ENCODE data around the gene CFAP45. TPM values are rescaled to one million over a fixed set of nuclear protein-coding genes. Genes with fewer than 3 reads are reported as not detected.

The CFAP45 gene
- total RNA-seq, 2 experiments from 2014 or later, result 0.63 TPM; not detected in 1

GRCh38 chr1:159828176-159828575 lies 71.8 kb downstream of the CFAP45 start:
- no peak overlapping the region for H3K4me3 ChIP-seq (ENCODE audit: low read depth, low read length, poor library complexity, severe bottlenecking)
- no peak overlapping the region for H3K27ac ChIP-seq (ENCODE audit: low read depth, low read length, poor library complexity, severe bottlenecking)
- H3K9me3 ChIP-seq (ENCODE audit: low read length), result no peaks in the 10 kb centered on the region
- no peak for DNase-seq (ENCODE audit: low spot score)
- H3K9me2 ChIP-seq (ENCODE audit: insufficient read depth, low read length), result no peaks in the 10 kb centered on the region
- CTCF ChIA-PET (ENCODE audit: unreplicated experiment), result no interaction called here
- H4K20me1 ChIP-seq (ENCODE audit: insufficient read depth, low read length), result no peaks in the 10 kb centered on the region
- intact Hi-C loops (cut with micrococcal nuclease; ENCODE audit: unreplicated experiment), result no loop called here
- BruUV-seq (replicated peaks), result no TSS peak
- TF ChIP-seq CTCF (conservative IDR thresholded peaks at IDR 0.05; ENCODE audit: low read length), result no peak
- no peak for TF ChIP-seq EZH2phosphoT487 (IDR thresholded peaks at IDR 0.05; ENCODE audit: borderline replicate concordance, low read depth, low read length)
- POLR2A ChIA-PET, result interaction anchor here (0.6 kb wide), 1 partner anchor 310 kb away, joined by 5 read pairs; no protein-coding TSS in a partner anchor
- no peaks in the 10 kb centered on the region for H3K79me2 ChIP-seq (ENCODE audit: insufficient read depth, low read depth, low read length)
- no peaks in the 10 kb centered on the region for H3K4me1 ChIP-seq (ENCODE audit: insufficient read depth, low read length, poor library complexity, severe bottlenecking)
- no peak overlapping the region for H3K4me2 ChIP-seq (ENCODE audit: low read length)
- H3K36me3 ChIP-seq (ENCODE audit: insufficient read depth, low read length), result no peaks in the 10 kb centered on the region
- no peak overlapping the region for H2AFZ ChIP-seq (ENCODE audit: low read length)

GRCh38 chr1:159827549-159827948 lies 72.4 kb downstream of the CFAP45 start:
- Histone ChIP-seq H3K4me3 (ENCODE audit: low read depth, low read length, poor library complexity, severe bottlenecking) (no peak overlapping the region), H3K36me3 (ENCODE audit: insufficient read depth, low read length) (no peaks in the 10 kb centered on the region), H3K4me2 (ENCODE audit: low read length) (no peak overlapping the region), H3K79me2 (ENCODE audit: insufficient read depth, low read depth, low read length) (no peaks in the 10 kb centered on the region), H4K20me1 (ENCODE audit: insufficient read depth, low read length) (no peaks in the 10 kb centered on the region), H2AFZ (ENCODE audit: low read length) (no peak overlapping the region), H3K9me2 (ENCODE audit: insufficient read depth, low read length) (no peaks in the 10 kb centered on the region), H3K4me1 (ENCODE audit: insufficient read depth, low read length, poor library complexity, severe bottlenecking) (no peaks in the 10 kb centered on the region), H3K9me3 (ENCODE audit: low read length) (no peaks in the 10 kb centered on the region), H3K27ac (ENCODE audit: low read depth, low read length, poor library complexity, severe bottlenecking) (no peak overlapping the region)
- intact Hi-C loops (cut with micrococcal nuclease; ENCODE audit: unreplicated experiment), result no loop called here
- CTCF ChIA-PET (ENCODE audit: unreplicated experiment), result no interaction called here
- DNase-seq (ENCODE audit: low spot score), result no peak
- BruUV-seq (replicated peaks), result no TSS peak
- no peak for TF ChIP-seq EZH2phosphoT487 (IDR thresholded peaks at IDR 0.05; ENCODE audit: borderline replicate concordance, low read depth, low read length)
- no peak for TF ChIP-seq CTCF (conservative IDR thresholded peaks at IDR 0.05; ENCODE audit: low read length)
- POLR2A ChIA-PET, result no interaction called here

- Histone ChIP-seq H2AFZ (ENCODE audit: low read length) (no peak overlapping the region), H3K4me1 (ENCODE audit: insufficient read depth, low read length, poor library complexity, severe bottlenecking) (no peaks in the 10 kb centered on the region), H3K9me2 (ENCODE audit: insufficient read depth, low read length) (no peaks in the 10 kb centered on the region), H3K4me2 (ENCODE audit: low read length) (no peak overlapping the region), H3K79me2 (ENCODE audit: insufficient read depth, low read depth, low read length) (no peaks in the 10 kb centered on the region), H4K20me1 (ENCODE audit: insufficient read depth, low read length) (no peaks in the 10 kb centered on the region), H3K36me3 (ENCODE audit: insufficient read depth, low read length) (no peaks in the 10 kb centered on the region), H3K4me3 (ENCODE audit: low read depth, low read length, poor library complexity, severe bottlenecking) (no peak overlapping the region), H3K27ac (ENCODE audit: low read depth, low read length, poor library complexity, severe bottlenecking) (no peak overlapping the region), H3K9me3 (ENCODE audit: low read length) (no peaks in the 10 kb centered on the region)
- no TSS peak for BruUV-seq (replicated peaks)
- POLR2A ChIA-PET, result no interaction called here
- CTCF ChIA-PET (ENCODE audit: unreplicated experiment), result no interaction called here
- no peak for DNase-seq (ENCODE audit: low spot score)
- intact Hi-C loops (cut with micrococcal nuclease; ENCODE audit: unreplicated experiment), result no loop called here
- TF ChIP-seq CTCF (conservative IDR thresholded peaks at IDR 0.05; ENCODE audit: low read length), result no peak
- TF ChIP-seq EZH2phosphoT487 (IDR thresholded peaks at IDR 0.05; ENCODE audit: borderline replicate concordance, low read depth, low read length), result no peak
These were observed 72.9 kb downstream of the CFAP45 start for GRCh38 chr1:159827102-159827490.

Measured in OCI-LY7 (cell line).